Measurements from ENCODE around the gene GDF15. TPM values are rescaled to one million over a fixed set of nuclear protein-coding genes. Genes with fewer than 3 reads are reported as not detected.

Gene GDF15
- total RNA-seq, 2 experiments from 2014 or later, result not detected

- H3K4me3 Mint-ChIP-seq, result peak overlapping the region; percentile 23
- intact Hi-C loops (cut with micrococcal nuclease), result no loop called here
- no peaks in the 10 kb centered on the region for H3K27me3 Mint-ChIP-seq
- peaks cover 23% of the 10 kb centered on the region for H3K4me1 Mint-ChIP-seq (ENCODE audit: low read depth)
- ChIA-PET POLR2A (no interaction called here), CTCF (no interaction called here)
- DNase-seq, result no peak
- no peaks in the 10 kb centered on the region for H3K9me3 Mint-ChIP-seq
- H3K36me3 Mint-ChIP-seq, result peaks cover 9% of the 10 kb centered on the region
- no peak overlapping the region for H3K27ac Mint-ChIP-seq
Observed at GRCh38 chr19:18429717-18430416, 43.9 kb downstream of the GDF15 start.

- no peak for DNase-seq
- intact Hi-C loops (cut with micrococcal nuclease), result no loop called here
- H3K27ac Mint-ChIP-seq, result no peak overlapping the region
- peaks cover 9% of the 10 kb centered on the region for H3K36me3 Mint-ChIP-seq
- no peaks in the 10 kb centered on the region for H3K9me3 Mint-ChIP-seq
- peaks cover 20% of the 10 kb centered on the region for H3K4me1 Mint-ChIP-seq (ENCODE audit: low read depth)
- no peak overlapping the region for H3K4me3 Mint-ChIP-seq
- no peaks in the 10 kb centered on the region for H3K27me3 Mint-ChIP-seq
- CTCF ChIA-PET, result no interaction called here
- POLR2A ChIA-PET, result no interaction called here
Observed at GRCh38 chr19:18430417-18431144, 44.6 kb downstream of the GDF15 start.

GRCh38 chr19:18431351-18432197, 45.6 kb downstream of the GDF15 start:
- intact Hi-C loops (cut with micrococcal nuclease), result no loop called here
- Mint-ChIP-seq H3K9me3 (no peaks in the 10 kb centered on the region), H3K27me3 (no peaks in the 10 kb centered on the region), H3K4me1 (ENCODE audit: low read depth) (peaks cover 17% of the 10 kb centered on the region), H3K4me3 (no peak overlapping the region), H3K36me3 (peaks cover 9% of the 10 kb centered on the region), H3K27ac (no peak overlapping the region)
- no peak for DNase-seq
- POLR2A ChIA-PET, result interaction anchor here (1.3 kb wide), 1 partner anchor 9 kb away, joined by 4 read pairs; no protein-coding TSS in a partner anchor
- CTCF ChIA-PET, result interaction anchor here (1.7 kb wide), 1 partner anchor 152 kb away, joined by 4 read pairs; no protein-coding TSS in a partner anchor

- Mint-ChIP-seq H3K4me3 (no peak overlapping the region), H3K36me3 (peaks cover 9% of the 10 kb centered on the region), H3K27ac (no peak overlapping the region), H3K9me3 (no peaks in the 10 kb centered on the region), H3K27me3 (no peaks in the 10 kb centered on the region), H3K4me1 (ENCODE audit: low read depth) (peaks cover 20% of the 10 kb centered on the region)
- ChIA-PET CTCF (interaction anchor here (1.7 kb wide), 1 partner anchor 153 kb away, joined by 4 read pairs; no protein-coding TSS in a partner anchor), POLR2A (interaction anchor here (1.3 kb wide), 1 partner anchor 10 kb away, joined by 4 read pairs; no protein-coding TSS in a partner anchor)
- intact Hi-C loops (cut with micrococcal nuclease), result no loop called here
- no peak for DNase-seq
Observed at GRCh38 chr19:18432275-18433014, 46.5 kb downstream of the GDF15 start.

GRCh38 chr19:18433015-18433691, 47.2 kb downstream of the GDF15 start:
- DNase-seq, result no peak
- intact Hi-C loops (cut with micrococcal nuclease), result no loop called here
- Mint-ChIP-seq H3K27ac (no peak overlapping the region), H3K27me3 (no peaks in the 10 kb centered on the region), H3K4me1 (ENCODE audit: low read depth) (peaks cover 20% of the 10 kb centered on the region), H3K36me3 (peaks cover 9% of the 10 kb centered on the region), H3K4me3 (no peak overlapping the region), H3K9me3 (no peaks in the 10 kb centered on the region)
- ChIA-PET POLR2A (interaction anchor here (1.0 kb wide), 1 partner anchor 14 kb away, joined by 4 read pairs; the partner anchor contains the start of gene SSBP4), CTCF (interaction anchor here (0.9 to 2.5 kb wide), 3 partner anchors 18 to 154 kb away, joined by 3 to 12 read pairs (median 4); no protein-coding TSS in a partner anchor)

- Mint-ChIP-seq H3K27me3 (no peaks in the 10 kb centered on the region), H3K27ac (no peak overlapping the region)
- POLR2A ChIA-PET, result interaction anchor here (0.7 to 1.0 kb wide), 4 partner anchors 12 to 35 kb away, joined by 3 to 4 read pairs (median 3); partner anchors contain the start of gene SSBP4
Observed at GRCh38 chr19:18433735-18434398, 47.9 kb downstream of the GDF15 start.

GRCh38 chr19:18434411-18435175, 48.6 kb downstream of the GDF15 start:
- peaks cover 9% of the 10 kb centered on the region for H3K36me3 Mint-ChIP-seq
- no peak for DNase-seq
- H3K27me3 Mint-ChIP-seq, result no peaks in the 10 kb centered on the region
- POLR2A ChIA-PET, result interaction anchor here (0.7 to 1.0 kb wide), 4 partner anchors 12 to 34 kb away, joined by 3 to 4 read pairs (median 3); partner anchors contain the start of gene SSBP4
- CTCF ChIA-PET, result interaction anchor here (0.8 to 2.5 kb wide), 5 partner anchors 16 to 413 kb away, joined by 3 to 12 read pairs (median 3); no protein-coding TSS in a partner anchor
- H3K4me1 Mint-ChIP-seq (ENCODE audit: low read depth), result peaks cover 19% of the 10 kb centered on the region
- intact Hi-C loops (cut with micrococcal nuclease), result no loop called here
- H3K27ac Mint-ChIP-seq, result no peak overlapping the region
- H3K4me3 Mint-ChIP-seq, result no peak overlapping the region
- H3K9me3 Mint-ChIP-seq, result no peaks in the 10 kb centered on the region

More at GRCh38 chr19:18433735-18434398, 47.9 kb downstream of the GDF15 start:
- Mint-ChIP-seq H3K36me3 (peaks cover 9% of the 10 kb centered on the region), H3K9me3 (no peaks in the 10 kb centered on the region), H3K4me3 (no peak overlapping the region), H3K4me1 (ENCODE audit: low read depth) (peaks cover 20% of the 10 kb centered on the region)
- no peak for DNase-seq
- CTCF ChIA-PET, result interaction anchor here (0.9 to 2.5 kb wide), 2 partner anchors 17 to 28 kb away, joined by 3 to 12 read pairs; no protein-coding TSS in a partner anchor
- intact Hi-C loops (cut with micrococcal nuclease), result no loop called here

GRCh38 chr19:18435178-18435841, 49.4 kb downstream of the GDF15 start:
- ChIA-PET POLR2A (no interaction called here), CTCF (interaction anchor here (0.6 to 2.5 kb wide), 7 partner anchors 16 to 862 kb away, joined by 3 to 12 read pairs (median 3); no protein-coding TSS in a partner anchor)
- no peak for DNase-seq
- Mint-ChIP-seq H3K27me3 (no peaks in the 10 kb centered on the region), H3K9me3 (no peaks in the 10 kb centered on the region), H3K27ac (no peak overlapping the region), H3K4me3 (no peak overlapping the region), H3K36me3 (peaks cover 9% of the 10 kb centered on the region), H3K4me1 (ENCODE audit: low read depth) (peaks cover 15% of the 10 kb centered on the region)
- intact Hi-C loops (cut with micrococcal nuclease), result no loop called here

- ChIA-PET CTCF (interaction anchor here (0.6 to 2.5 kb wide), 4 partner anchors 15 to 863 kb away, joined by 3 to 12 read pairs (median 4); no protein-coding TSS in a partner anchor), POLR2A (no interaction called here)
- peaks cover 18% of the 10 kb centered on the region for H3K4me1 Mint-ChIP-seq (ENCODE audit: low read depth)
- H3K27ac Mint-ChIP-seq, result peak overlapping the region; percentile 56
- H3K36me3 Mint-ChIP-seq, result peaks cover 7% of the 10 kb centered on the region
- DNase-seq, result no peak
- H3K9me3 Mint-ChIP-seq, result no peaks in the 10 kb centered on the region
- peak overlapping the region; percentile 48 for H3K4me3 Mint-ChIP-seq
- intact Hi-C loops (cut with micrococcal nuclease), result no loop called here
- H3K27me3 Mint-ChIP-seq, result no peaks in the 10 kb centered on the region
Observed at GRCh38 chr19:18435842-18436670, 50.1 kb downstream of the GDF15 start.
